IMR-90 (cell line): ENCODE measurements around the gene FAM162A. TPM values are rescaled to one million over a fixed set of nuclear protein-coding genes. Genes with fewer than 3 reads are reported as not detected.

Experiments
- ATAC-seq: fragments of 200-7000 bp; cut with Tn5 transposase; 2 replicates; pipeline ENCODE4 v1.9.1; 2020; ENCODE audit warnings: low read depth, mild to moderate bottlenecking, moderate library complexity
- Bru-seq: library from RNA; stranded (reverse); fragments of 400-500 nt; gene quantifications from one replicate; lab custom pipeline; 2021; lab: Mats Ljungman, UMichigan
- BruChase-seq, 2 experiments: library from RNA; stranded (reverse); fragments of 400-500 nt; gene quantifications; one replicate each; lab custom pipeline; 2021; lab: Mats Ljungman, UMichigan
- BruUV-seq: library from RNA; stranded (reverse); fragments of 400-500 nt; replicated peaks from 2 replicates; lab custom pipeline; 2021; lab: Mats Ljungman, UMichigan
- CTCF ChIA-PET: fragments of 300-600 bp; formaldehyde crosslinking; extraction: SDS; loops from one replicate; lab custom pipeline; 2021; ENCODE audit warnings: antibody characterized with exemption; lab: Yijun Ruan, JAX
- POLR2A ChIA-PET: fragments of 300-600 bp; sonication (Branson Sonifier 250); formaldehyde crosslinking; loops from one replicate; lab custom pipeline; 2022; ENCODE audit warnings: antibody characterized with exemption; ENCODE audit not compliant: unreplicated experiment; lab: Charles Lee
- DNase-seq: peaks from one replicate; pipeline ENCODE4 v3.0.0; 2013
- H2AFZ ChIP-seq: replicated peaks from 2 replicates; pipeline ENCODE3; 2013; ENCODE audit warnings: low read length, mild to moderate bottlenecking; ENCODE audit not compliant: poor library complexity
- H2AK5ac ChIP-seq: 2 replicates; pipeline ENCODE4 v1.6.1; 2013; ENCODE audit warnings: low read depth, low read length, inconsistent platforms
- H2AK9ac ChIP-seq: replicated peaks from 2 replicates; pipeline ENCODE3; 2013; ENCODE audit warnings: mild to moderate bottlenecking, low read depth, low read length, moderate library complexity; ENCODE audit not compliant: poor library complexity
- H2BK120ac ChIP-seq: 2 replicates; pipeline ENCODE4 v1.6.1; 2013; ENCODE audit warnings: low read depth, low read length, inconsistent platforms
- H2BK15ac ChIP-seq: 3 replicates; pipeline ENCODE4 v1.6.1; 2013; ENCODE audit warnings: low read depth, low read length, inconsistent platforms
- H2BK20ac ChIP-seq: 2 replicates; pipeline ENCODE4 v1.6.1; 2013; ENCODE audit warnings: low read depth, mild to moderate bottlenecking, inconsistent platforms, low read length, moderate library complexity
- H2BK5ac ChIP-seq: 2 replicates; pipeline ENCODE4 v1.6.1; 2013; ENCODE audit warnings: mild to moderate bottlenecking, low read depth, low read length, inconsistent platforms; ENCODE audit not compliant: poor library complexity, severe bottlenecking
- H3K14ac ChIP-seq: replicated peaks from 2 replicates; pipeline ENCODE4 v1.6.1; 2013; ENCODE audit warnings: low read depth, low read length, inconsistent platforms
- H3K18ac ChIP-seq: 2 replicates; pipeline ENCODE4 v1.6.1; 2013; ENCODE audit warnings: low read depth, low read length, control low read depth
- H3K23ac ChIP-seq: 2 replicates; pipeline ENCODE4 v1.6.1; 2013; ENCODE audit warnings: low read depth, low read length, inconsistent platforms
- H3K27ac ChIP-seq: 2 replicates; pipeline ENCODE4 v1.5.1; 2013; ENCODE audit warnings: mild to moderate bottlenecking, control low read depth, low read length; ENCODE audit not compliant: insufficient read depth
- H3K27me3 ChIP-seq: 2 replicates; pipeline ENCODE4 v1.6.1; 2013; ENCODE audit warnings: low read length; ENCODE audit not compliant: control insufficient read depth, insufficient read depth
- H3K36me3 ChIP-seq: 2 replicates; pipeline ENCODE4 v1.6.1; 2013; ENCODE audit warnings: low read length, mixed read lengths; ENCODE audit not compliant: control insufficient read depth, insufficient read depth
- H3K4ac ChIP-seq: 2 replicates; pipeline ENCODE4 v1.6.1; 2013; ENCODE audit warnings: low read depth, low read length, inconsistent platforms
- H3K4me1 ChIP-seq: 2 replicates; pipeline ENCODE4 v1.6.1; 2013; ENCODE audit warnings: low read length, mixed read lengths; ENCODE audit not compliant: control insufficient read depth, insufficient read depth
- H3K4me2 ChIP-seq: 2 replicates; pipeline ENCODE4 v1.6.1; 2013; ENCODE audit warnings: low read depth, mild to moderate bottlenecking, control low read depth, low read length, moderate library complexity
- H3K4me3 ChIP-seq: 2 replicates; pipeline ENCODE4 v1.5.1; 2013; ENCODE audit warnings: low read depth, mild to moderate bottlenecking, control low read depth, low read length, moderate library complexity; ENCODE audit not compliant: insufficient read depth
- H3K56ac ChIP-seq: 2 replicates; pipeline ENCODE4 v1.6.1; 2013; ENCODE audit warnings: low read length, inconsistent platforms; ENCODE audit not compliant: insufficient read depth; ENCODE audit errors: extremely low read depth
- H3K79me1 ChIP-seq, 2 experiments: 2 replicates each; pipeline ENCODE4 v1.6.1; 2013; ENCODE audit warnings: low read length in 2 of 2, inconsistent platforms in 1 of 2, low read depth in 1 of 2
- H3K9ac ChIP-seq: 2 replicates; pipeline ENCODE4 v1.6.1; 2013; ENCODE audit warnings: low read depth, low read length, control low read depth
- H3K9me1 ChIP-seq: 2 replicates; pipeline ENCODE4 v1.6.1; 2013; ENCODE audit warnings: low read length, inconsistent platforms; ENCODE audit not compliant: insufficient read depth
- H3K9me3 ChIP-seq: 2 replicates; pipeline ENCODE4 v1.6.1; 2013; ENCODE audit warnings: low read length; ENCODE audit not compliant: control insufficient read depth, insufficient read depth
- H4K20me1 ChIP-seq: 2 replicates; pipeline ENCODE4 v1.6.1; 2013; ENCODE audit warnings: low read length, inconsistent platforms; ENCODE audit not compliant: insufficient read depth
- H4K5ac ChIP-seq: 2 replicates; pipeline ENCODE4 v1.6.1; 2013; ENCODE audit warnings: mild to moderate bottlenecking, low read depth, low read length, control low read depth
- H4K8ac ChIP-seq, 2 experiments: 2 replicates each; pipeline ENCODE4 v1.6.1; 2013; ENCODE audit warnings: low read depth in 2 of 2, low read length in 2 of 2, control low read depth in 1 of 2, inconsistent platforms in 1 of 2
- H4K91ac ChIP-seq: 2 replicates; pipeline ENCODE4 v1.6.1; 2013; ENCODE audit warnings: low read depth, low read length, inconsistent platforms; ENCODE audit not compliant: insufficient read depth
- FOS ChIP-seq: fragments of 150-350 bp; IDR thresholded peaks from 2 replicates; pipeline ENCODE4 v1.6.1; 2016; ENCODE audit warnings: low read depth, low read length
- MAZ ChIP-seq: IDR thresholded peaks from 2 replicates; pipeline ENCODE4 v1.6.1; 2012; ENCODE audit warnings: low read depth, mild to moderate bottlenecking, low read length, improper control_type of control experiment, moderate library complexity, borderline replicate concordance
- MXI1 ChIP-seq: IDR thresholded peaks from 2 replicates; pipeline ENCODE4 v1.6.1; 2012; ENCODE audit warnings: low read depth, mild to moderate bottlenecking, low read length, moderate library complexity, borderline replicate concordance
- POLR2A ChIP-seq: IDR thresholded peaks from 2 replicates; pipeline ENCODE4 v1.6.1; 2012; ENCODE audit warnings: mild to moderate bottlenecking, low read depth, low read length
- RAD21 ChIP-seq: IDR thresholded peaks from 2 replicates; pipeline ENCODE4 v1.6.1; 2012; ENCODE audit warnings: low read length, improper control_type of control experiment
- RFX5 ChIP-seq: IDR thresholded peaks from 2 replicates; pipeline ENCODE4 v1.8.0; 2012; ENCODE audit warnings: low read depth, mild to moderate bottlenecking, low read length, moderate library complexity
- WGBS, 2 experiments: methylation state at CpG; one replicate each; pipeline versions ENCODE4 v1.1.5 to v1.1.7; 2013; ENCODE audit warnings: missing lambda C conversion rate in 2 of 2; ENCODE audit not compliant: insufficient read length in 1 of 2; ENCODE audit errors: extremely low coverage in 2 of 2; 5-methylcytosine and 5-hydroxymethylcytosine counted together
- dilution Hi-C: fragments of 300-500 bp; cut with HindIII; formaldehyde crosslinking; loops from one replicate; pipeline ENCODE4 v1.14.3; 2018; ENCODE audit warnings: low sequenced_read_pairs; ENCODE audit not compliant: unreplicated experiment
- in situ Hi-C: fragments of 300-500 bp; cut with MboI; formaldehyde crosslinking; loops from 3 replicates; pipeline ENCODE4 v1.14.3; 2019; ENCODE audit warnings: low sequenced_read_pairs, inconsistent platforms, mixed read lengths
- intact Hi-C: fragments of 100-400 bp; cut with micrococcal nuclease; formaldehyde crosslinking; loops from 2 replicates; pipeline ENCODE4 v1.10.0; 2022
- long read RNA-seq: library from polyadenylated mRNA; unstranded; transcript quantifications from one replicate; pipeline ENCODE4 v2.0.0, GENCODE V29; 2021; ENCODE audit not compliant: unreplicated experiment
- polyA plus RNA-seq, 3 experiments: library from polyadenylated mRNA; depleted of rRNA; stranded (reverse); fragments of >200 nt; gene quantifications; 2 replicates each; pipeline ENCODE4 v1.2.3, GENCODE V29; 2012; ENCODE audit warnings: low replicate concordance in 1 of 3
- total RNA-seq: library from RNA; depleted of rRNA; stranded (reverse); fragments of >200 nt; gene quantifications from 2 replicates; pipeline ENCODE4 v1.2.3, GENCODE V29; 2012; rRNA removed
- TF ChIP-seq, protein P1 (sequence below): fragments of 150-350 bp; IDR thresholded peaks from 2 replicates; pipeline ENCODE4 v1.6.1; 2017; ENCODE audit warnings: mild to moderate bottlenecking, antibody characterized with exemption, low read length, low read depth
- TF ChIP-seq, protein P2 (sequence below): conservative IDR thresholded peaks from 2 replicates; pipeline ENCODE4 v1.5.1; 2012; ENCODE audit warnings: mild to moderate bottlenecking, low read depth, low read length, improper control_type of control experiment
- TF ChIP-seq, protein P3 (sequence below): fragments of 150-350 bp; IDR thresholded peaks from 2 replicates; pipeline ENCODE4 v1.6.1; 2016; ENCODE audit warnings: low read depth, mild to moderate bottlenecking, low read length, moderate library complexity, borderline replicate concordance

The FAM162A gene, protein sequence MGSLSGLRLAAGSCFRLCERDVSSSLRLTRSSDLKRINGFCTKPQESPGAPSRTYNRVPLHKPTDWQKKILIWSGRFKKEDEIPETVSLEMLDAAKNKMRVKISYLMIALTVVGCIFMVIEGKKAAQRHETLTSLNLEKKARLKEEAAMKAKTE
- 28.9 and 33.9 TPM in 2 replicates for total RNA-seq
- 66.5 and 66.8 TPM in 2 replicates for polyA plus RNA-seq (2012; rRNA removed)
- 26.0 and 29.3 TPM in 2 replicates for polyA plus RNA-seq (2012; cell fraction: cytosol; rRNA removed)
- 4.2 and 32.5 TPM in 2 replicates for polyA plus RNA-seq (2012; cell fraction: nucleus; rRNA removed; ENCODE audit: low replicate concordance)
- percentile 58 among the genes with signal in this experiment for Bru-seq, nascent RNA
- BruChase-seq, experiment 1, labeled RNA remaining after a 6-hour chase = percentile 48 among the genes with signal in this experiment
- percentile 45 among the genes with signal in this experiment for BruChase-seq, experiment 2, labeled RNA remaining after a 2-hour chase
- long read RNA-seq, transcript FAM162A-203 (5 exons, 3,052 nt) = major isoform, 23 of 26 reads
- long read RNA-seq, partial matches to known transcripts = 3 of 26 reads
- long read RNA-seq, other reads (novel, unspliced or antisense) = 0 of 26 reads

DNA sequence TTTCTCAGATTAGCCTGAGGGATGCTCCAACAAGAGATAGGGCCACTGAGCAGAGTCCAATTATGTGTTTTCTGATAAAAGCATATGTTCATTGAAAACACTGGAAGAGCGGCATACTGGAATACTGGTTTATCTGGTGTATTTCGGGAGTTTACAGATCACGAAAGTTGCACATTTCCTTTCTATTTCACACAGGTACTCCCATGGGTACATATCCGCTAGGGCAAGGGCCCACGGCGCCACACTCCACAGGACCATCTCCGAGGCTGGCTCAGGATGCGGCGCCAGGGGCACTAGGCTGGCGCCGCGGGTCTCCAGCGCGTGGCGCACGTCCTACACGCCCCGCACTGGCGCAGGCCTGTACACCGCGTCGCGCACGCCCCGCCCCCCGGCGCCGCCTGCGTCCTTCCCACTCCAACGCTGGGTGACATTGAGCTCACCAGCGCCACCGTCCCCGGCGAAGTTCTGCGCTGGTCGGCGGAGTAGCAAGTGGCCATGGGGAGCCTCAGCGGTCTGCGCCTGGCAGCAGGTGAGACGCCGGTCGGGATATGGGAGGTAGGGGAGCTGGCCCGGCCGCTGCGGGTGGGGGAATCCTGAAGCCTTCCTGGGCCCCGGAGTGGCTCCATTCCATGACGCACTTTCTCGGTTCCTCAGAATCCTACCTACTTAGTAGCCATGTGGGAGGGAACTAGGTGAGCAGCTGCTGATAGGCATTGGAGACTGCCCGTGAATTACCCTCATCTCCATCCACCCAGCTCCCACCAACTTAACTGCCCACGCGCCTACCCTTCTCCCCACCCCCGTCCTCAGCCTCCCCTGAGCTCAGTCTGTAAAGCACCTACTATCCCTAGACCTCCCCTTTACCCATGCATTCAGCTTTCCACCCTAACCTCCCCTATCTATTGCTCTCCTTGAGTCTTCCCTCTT lies at the start of gene FAM162A:
FAM162A (plus strand) TSS at position 412 of the 927 bp plus-strand sequence; CDS start at position 496, 84 bp downstream.
- Histone ChIP-seq H3K9me1 (peaks cover 3% of the 10 kb centered on the region; the same call in 1 of the 2 replicates), H2AK9ac (peak within 1 kb of the TSS; percentile 91), H3K27ac (peak within 1 kb of the TSS; percentile 95), H3K9ac (peak within 1 kb of the TSS; percentile 95), H3K4me3 (peak within 1 kb of the TSS; percentile 92), H4K20me1 (no peaks in the 10 kb centered on the region), H2AK5ac (peak within 1 kb of the TSS; percentile 90), H3K23ac (peak within 1 kb of the TSS; percentile 84), H4K5ac (peak within 1 kb of the TSS; percentile 100), H2BK20ac (no peak within 1 kb of the TSS), H3K18ac (peak within 1 kb of the TSS; percentile 95), H2BK15ac (peak within 1 kb of the TSS; percentile 71; the same call in 2 of the 3 replicates), H3K4ac (peak within 1 kb of the TSS; percentile 93), H3K4me2 (peak within 1 kb of the TSS; percentile 99), H3K9me3 (no peaks in the 10 kb centered on the region), H4K8ac (peak within 1 kb of the TSS; percentile 94 to 100), H2AFZ (peak within 1 kb of the TSS; percentile 98), H3K56ac (peak within 1 kb of the TSS; percentile 87), H2BK5ac (peak within 1 kb of the TSS; percentile 93), H4K91ac (peak within 1 kb of the TSS; percentile 90), H3K36me3 (no peaks in the 10 kb centered on the region), H3K4me1 (no peaks in the 10 kb centered on the region), H3K27me3 (no peaks in the 10 kb centered on the region), H3K14ac (peak within 1 kb of the TSS; percentile 94), H3K79me1 (peaks cover 5 to 27% of the 10 kb centered on the region in 2 experiments; a peak in 3 of 4 replicates), H2BK120ac (peak within 1 kb of the TSS; percentile 49; the same call in 1 of the 2 replicates)
- ATAC-seq = peak; percentile 97
- CTCF ChIA-PET = interaction anchor here (0.6 to 2.1 kb wide), 7 partner anchors 9 to 280 kb away, joined by 3 to 14 read pairs (median 3); no protein-coding TSS in a partner anchor
- POLR2A ChIA-PET = interaction anchor here (0.9 kb wide), 1 partner anchor 9 kb away, joined by 5 read pairs; no protein-coding TSS in a partner anchor
- no TSS peak for BruUV-seq
- in situ Hi-C loops = no loop called here
- 1% methylated on average over 22 of the region's 52 CpGs; no CpG with 5 or more reads in 1 of the 2 experiments for WGBS, 2 experiments
- DNase-seq = peak; percentile 80
- dilution Hi-C loops = no loop called here
- intact Hi-C loops = no loop called here
- TF ChIP-seq, protein P1, sequence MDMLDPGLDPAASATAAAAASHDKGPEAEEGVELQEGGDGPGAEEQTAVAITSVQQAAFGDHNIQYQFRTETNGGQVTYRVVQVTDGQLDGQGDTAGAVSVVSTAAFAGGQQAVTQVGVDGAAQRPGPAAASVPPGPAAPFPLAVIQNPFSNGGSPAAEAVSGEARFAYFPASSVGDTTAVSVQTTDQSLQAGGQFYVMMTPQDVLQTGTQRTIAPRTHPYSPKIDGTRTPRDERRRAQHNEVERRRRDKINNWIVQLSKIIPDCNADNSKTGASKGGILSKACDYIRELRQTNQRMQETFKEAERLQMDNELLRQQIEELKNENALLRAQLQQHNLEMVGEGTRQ = no peak
- TF ChIP-seq MAZ (peak; percentile 80; the same call in 1 of the 2 replicates), MXI1 (peak; percentile 82; the same call in 1 of the 2 replicates), RAD21 (peak; percentile 23; the same call in 1 of the 2 replicates), RFX5 (no peak), FOS (no peak), POLR2A (peak; percentile 75; the same call in 1 of the 2 replicates)
- TF ChIP-seq, protein P2, sequence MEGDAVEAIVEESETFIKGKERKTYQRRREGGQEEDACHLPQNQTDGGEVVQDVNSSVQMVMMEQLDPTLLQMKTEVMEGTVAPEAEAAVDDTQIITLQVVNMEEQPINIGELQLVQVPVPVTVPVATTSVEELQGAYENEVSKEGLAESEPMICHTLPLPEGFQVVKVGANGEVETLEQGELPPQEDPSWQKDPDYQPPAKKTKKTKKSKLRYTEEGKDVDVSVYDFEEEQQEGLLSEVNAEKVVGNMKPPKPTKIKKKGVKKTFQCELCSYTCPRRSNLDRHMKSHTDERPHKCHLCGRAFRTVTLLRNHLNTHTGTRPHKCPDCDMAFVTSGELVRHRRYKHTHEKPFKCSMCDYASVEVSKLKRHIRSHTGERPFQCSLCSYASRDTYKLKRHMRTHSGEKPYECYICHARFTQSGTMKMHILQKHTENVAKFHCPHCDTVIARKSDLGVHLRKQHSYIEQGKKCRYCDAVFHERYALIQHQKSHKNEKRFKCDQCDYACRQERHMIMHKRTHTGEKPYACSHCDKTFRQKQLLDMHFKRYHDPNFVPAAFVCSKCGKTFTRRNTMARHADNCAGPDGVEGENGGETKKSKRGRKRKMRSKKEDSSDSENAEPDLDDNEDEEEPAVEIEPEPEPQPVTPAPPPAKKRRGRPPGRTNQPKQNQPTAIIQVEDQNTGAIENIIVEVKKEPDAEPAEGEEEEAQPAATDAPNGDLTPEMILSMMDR = peak; percentile 55
- TF ChIP-seq, protein P3, sequence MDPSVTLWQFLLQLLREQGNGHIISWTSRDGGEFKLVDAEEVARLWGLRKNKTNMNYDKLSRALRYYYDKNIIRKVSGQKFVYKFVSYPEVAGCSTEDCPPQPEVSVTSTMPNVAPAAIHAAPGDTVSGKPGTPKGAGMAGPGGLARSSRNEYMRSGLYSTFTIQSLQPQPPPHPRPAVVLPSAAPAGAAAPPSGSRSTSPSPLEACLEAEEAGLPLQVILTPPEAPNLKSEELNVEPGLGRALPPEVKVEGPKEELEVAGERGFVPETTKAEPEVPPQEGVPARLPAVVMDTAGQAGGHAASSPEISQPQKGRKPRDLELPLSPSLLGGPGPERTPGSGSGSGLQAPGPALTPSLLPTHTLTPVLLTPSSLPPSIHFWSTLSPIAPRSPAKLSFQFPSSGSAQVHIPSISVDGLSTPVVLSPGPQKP = no peak
